Activated CD4-positive, alpha-beta T cell treated with anti-CD3 and anti-CD28 coated beads for 48 hours (primary cell): ENCODE results near the gene SETD1B.
A peak's percentile ranks its signal among the peaks of the same experiment; 100 is the strongest.
"Not testable (repeated sequence)": the region's sequence is repeated elsewhere in the genome, so short reads cannot be mapped to it uniquely, and the experiment has no call there.

Experiments
- DNase-seq: peaks from one replicate; pipeline ENCODE4 v3.0.0-alpha.2; 2020

Gene SETD1B

DNA sequence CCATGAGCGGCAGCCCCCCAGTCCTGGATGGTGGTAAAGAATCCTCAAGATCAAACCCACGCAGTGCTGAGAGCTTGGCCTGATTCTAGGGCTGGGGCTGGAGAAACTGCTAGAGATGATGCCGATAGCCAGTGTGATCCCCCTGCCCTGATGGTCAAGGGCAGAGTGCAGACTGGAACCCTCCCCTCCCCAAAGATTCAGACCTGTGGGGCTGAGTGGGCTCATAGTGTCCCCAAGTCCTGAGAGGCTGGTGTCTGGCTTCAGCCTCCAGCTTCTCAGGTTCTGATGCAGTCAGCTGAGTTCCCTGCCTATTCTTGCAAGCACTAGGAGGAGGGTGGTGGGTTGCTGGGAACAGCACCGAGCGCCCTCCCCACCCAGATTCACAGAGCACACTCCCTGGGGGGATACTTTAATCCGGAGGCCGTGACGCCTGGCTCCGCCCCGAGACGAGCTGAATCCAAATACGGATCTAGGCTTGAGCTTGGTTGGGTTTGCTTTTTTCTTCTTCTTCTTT, 22.3 kb upstream of the SETD1B start:
- peak; percentile 30 for DNase-seq

DNA sequence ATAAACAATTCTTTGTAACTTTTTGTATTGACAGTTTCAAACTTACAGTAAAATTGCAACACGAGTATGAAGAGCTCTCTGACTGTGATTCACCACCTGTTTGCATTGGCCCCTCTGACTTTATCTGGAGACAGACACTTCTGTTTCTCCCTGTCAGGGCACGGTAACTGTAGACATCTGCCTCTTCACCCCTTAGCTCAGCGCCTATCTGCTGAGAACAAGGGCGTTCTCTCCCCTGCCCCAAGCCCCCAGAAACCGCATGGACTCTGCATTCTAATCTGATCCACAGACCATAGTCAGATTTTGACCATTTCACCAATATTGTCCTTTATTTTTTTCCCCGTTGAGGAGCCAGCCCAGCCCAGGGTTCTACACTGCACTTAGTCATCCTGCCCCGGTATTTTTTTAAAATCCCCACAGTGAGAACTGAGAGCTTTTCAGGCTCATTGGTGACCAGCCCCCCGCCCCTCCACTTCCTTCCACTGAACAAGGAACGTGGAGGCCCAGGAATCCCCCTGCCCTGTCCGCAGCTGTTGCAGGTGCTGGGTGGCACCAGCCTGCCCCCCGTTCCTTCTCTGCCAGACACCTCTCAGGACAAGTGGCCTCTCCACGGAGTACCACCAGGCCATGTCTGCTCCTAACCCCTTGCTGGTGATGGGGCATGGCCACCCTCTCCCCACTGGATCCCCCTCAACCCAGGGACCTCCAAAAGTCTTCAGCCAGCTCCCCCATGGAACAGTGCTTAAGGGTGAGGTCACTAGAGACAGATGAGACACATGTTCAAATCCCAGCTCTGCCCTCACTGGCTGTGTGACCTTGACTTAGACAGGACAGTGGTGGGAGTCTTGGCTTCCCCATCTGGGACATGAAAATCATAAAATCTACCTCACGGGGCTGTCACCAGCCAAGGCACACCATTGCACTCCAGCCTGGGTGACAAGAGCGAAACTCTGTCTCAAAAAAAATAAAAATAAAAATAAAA, 21.5 kb upstream of the SETD1B start:
- DNase-seq: peak; percentile 75

DNA sequence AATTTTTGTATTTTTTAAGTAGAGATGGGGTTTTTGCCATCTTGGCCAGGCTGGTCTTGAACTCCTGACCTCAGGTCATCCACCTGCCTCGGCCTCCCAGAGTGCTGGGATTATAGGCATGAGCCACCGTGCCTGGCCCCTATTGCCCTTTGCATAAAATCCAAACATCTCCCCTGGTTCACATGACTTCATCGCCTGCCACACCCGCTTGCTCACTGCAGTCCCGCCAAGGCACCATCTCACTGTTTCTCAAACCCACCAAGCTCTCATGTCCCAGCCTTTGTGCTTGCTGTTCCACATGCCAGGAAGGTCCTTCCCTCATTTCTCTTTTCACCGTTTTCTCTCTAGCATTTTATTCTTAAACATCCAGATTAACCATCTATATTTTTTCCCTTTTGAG, 20.0 kb upstream of the SETD1B start:
- DNase-seq: no peak

DNA sequence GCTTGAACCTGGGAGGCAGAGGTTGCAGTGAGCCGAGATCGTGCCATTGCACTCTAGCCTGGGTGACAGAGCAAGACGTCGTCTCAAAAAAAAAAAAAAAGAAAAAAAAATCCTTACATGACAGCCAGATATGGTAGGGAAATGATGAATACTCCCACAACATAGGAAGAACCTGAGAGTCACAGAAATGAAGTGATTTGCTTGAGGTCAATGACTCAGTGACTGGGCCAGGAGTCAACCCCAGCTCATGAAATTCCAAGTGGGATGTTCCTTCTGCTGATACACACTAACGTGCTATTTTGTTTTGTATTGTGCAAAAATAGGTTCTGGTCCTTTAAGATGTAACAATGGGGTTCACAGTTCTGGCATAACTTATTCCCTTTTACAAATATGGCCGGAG, 19.3 kb upstream of the SETD1B start:
- no peak for DNase-seq

DNA sequence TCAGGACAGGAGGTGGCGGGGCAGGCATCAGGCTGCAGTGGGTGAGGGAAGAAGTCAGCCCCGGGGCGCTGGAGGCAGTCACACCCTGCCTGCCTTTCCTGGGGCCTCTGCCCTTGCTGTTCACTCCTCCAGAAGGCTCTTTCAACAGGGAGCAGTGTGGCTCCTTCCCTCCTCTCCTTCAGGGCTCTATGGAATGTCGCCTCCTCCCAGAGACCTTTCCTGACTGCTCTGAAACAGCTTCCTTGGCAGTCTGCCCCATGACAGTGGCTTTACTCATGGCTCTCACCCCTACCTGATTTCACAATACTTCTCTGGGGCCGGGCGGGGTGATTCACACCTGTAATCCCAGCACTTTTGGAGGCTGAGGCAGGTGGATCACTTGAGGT, 17.4 kb upstream of the SETD1B start:
- peak; percentile 72 for DNase-seq

DNA sequence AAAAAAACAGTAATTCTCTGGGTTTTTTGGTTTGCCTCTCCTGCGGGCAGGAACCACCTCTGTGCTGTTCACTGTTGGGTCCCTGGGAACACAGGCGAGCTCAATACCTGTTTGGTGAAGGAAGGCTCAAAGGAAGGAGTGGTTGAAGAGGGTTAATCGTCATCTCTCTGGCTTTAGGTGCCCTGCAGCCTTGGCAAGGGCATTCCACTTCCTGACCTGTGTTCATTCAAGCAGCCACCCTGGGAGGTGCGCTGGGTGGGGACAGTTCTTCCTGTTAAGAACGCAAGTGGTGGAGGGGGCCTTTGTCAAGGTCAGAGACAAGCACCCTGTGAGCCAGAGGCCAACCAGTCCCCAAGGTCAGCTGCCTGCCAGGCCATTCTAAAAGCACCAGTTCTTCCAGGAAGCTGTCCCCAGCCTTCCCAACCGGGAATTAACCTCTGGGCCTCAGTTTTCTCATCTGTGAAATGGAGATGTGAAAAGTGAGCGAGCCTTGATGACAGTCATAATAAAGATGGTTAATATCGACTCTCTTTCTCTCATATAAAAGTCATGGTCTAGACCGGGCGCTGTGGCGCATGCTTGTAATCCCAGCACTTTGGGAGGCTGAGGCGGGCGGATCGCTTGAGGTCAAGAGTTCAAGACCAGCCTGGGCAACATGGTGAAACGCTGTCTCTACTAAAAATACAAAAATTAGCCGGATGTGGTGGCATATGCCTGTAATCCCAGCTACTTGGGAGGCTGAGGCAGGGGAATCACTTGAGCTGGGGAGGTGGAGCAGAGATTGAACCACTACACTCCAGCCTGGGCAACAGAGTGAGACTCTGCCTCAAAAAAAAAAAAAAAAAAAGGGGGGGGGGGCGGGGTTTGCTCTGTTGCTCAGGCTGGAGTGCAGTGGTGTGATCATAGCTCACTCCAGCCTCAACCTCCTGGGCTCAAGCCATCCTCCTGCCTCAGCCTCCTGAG, 16.5 kb upstream of the SETD1B start:
- peak; percentile 46 for DNase-seq

DNA sequence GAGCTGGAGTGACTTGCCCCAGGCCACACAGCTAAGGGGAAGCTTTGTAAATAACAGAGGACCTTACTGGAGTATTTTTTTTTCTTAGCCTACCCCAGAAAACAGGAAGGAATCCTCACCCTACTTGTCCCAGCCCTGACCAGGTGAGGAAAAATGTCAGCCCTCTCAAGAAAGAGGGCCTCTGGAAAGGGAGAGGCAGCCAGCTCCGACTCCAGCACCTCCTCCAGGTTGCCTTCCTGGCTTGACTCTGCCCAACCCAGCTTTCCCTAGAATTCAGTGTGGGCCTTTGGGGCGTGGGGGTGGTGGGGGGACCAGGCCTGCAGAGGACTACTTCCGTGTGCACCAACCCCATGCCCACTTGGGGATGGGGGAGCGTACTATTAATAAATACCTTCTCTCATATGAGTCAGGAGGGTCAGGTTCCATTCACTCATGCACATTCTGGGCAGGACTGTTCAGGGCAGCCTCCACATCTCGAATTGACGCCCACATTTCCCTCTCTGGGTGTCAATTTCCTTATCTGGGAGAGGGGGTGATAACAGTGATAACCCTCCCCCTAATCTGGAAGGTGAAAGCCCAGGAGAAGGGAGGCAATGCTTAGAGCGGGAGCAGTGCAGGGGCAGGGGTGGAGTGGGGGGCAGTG, 15.5 kb upstream of the SETD1B start:
- no peak for DNase-seq

DNA sequence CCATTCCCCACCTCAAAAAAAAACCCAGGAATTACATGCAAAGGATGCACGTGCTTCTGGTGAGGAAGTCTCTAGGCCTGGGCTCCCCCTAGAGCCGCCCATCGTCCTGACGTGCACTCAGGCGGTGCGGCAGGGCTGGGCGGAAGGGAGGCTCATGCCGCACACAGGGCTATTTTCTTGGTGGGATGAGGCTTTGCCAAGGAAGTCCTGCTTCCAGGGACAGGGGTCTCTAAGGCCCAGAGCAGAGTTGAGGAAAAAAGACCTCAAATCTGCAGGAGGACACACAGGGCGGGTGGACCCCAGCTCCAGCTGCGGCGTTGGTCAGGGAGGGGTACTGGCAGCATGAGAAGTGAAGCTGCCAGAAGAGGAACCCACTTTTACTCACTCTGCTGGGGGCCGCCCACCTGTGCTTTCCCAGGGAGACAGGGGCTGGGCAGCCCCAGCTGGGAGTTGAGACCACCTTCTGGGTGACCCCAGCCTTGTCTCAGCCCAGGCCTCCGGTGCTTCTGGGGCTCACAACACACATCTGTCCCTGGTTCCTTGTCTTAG, 14.5 kb upstream of the SETD1B start:
- peak; percentile 56 for DNase-seq

DNA sequence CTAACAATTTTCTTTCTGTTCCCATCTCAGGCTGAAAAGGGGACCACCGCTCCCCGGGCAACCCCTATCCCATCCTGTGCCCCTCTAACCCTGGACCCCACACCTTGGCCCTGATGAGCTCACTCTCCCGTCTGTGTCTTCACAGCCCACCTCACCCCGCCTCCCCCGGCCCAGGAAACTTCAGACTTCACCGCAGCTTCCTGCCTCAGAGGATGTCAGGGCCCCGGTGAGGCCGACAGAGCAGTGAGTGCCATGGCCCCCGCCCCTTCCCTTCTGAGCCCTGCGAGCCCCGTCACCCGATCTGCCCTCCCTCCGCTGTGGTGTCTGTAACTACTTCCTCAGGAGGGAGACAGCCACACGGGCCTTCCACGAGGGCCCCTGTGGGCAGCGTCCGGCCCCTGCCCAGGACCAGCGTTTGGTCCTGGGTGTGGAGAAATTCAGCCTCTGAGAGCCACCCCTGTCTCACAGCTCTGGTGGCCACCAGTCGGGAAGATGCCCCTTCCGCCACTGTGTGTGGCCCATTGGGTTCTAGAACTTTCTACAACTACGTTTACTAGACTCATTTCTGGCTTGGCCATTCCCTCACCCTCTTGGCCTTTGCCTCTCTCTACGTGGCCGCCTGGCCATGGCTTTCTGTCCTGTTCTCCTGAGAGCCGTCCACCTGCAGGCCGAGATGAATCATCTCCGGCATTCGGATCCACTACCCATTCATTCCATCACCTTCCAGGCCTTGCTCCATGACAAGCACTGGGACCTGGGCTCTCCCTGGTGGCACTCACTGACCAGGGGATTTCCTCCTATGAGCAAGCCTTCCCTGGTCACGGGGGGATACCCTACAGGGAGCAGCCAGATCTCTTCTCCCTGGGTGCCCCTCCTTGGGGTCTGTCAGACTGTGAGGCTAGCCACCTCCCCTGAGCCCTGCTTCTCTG, 13.7 kb upstream of the SETD1B start:
- DNase-seq: peak; percentile 95

DNA sequence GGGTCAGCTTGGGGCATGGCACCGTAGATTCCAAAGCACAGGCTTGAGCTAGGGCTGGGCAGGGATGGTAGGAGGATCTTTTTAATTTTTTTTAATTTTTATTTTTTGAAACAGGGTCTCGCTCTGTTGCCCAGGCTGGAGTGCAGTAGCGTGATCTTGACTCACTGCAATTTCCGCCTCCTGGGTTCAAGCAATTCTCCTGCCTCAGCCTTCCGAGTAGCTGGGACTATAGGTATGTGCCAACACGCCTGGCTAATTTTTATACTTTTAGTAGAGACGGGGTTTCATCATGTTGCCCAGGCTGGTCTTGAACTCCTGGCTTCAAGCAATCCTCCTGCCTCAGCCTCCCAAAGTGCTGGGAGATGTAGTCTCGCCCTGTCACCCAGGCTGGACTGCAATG, 13.0 kb upstream of the SETD1B start:
- not testable (repeated sequence) for DNase-seq

DNA sequence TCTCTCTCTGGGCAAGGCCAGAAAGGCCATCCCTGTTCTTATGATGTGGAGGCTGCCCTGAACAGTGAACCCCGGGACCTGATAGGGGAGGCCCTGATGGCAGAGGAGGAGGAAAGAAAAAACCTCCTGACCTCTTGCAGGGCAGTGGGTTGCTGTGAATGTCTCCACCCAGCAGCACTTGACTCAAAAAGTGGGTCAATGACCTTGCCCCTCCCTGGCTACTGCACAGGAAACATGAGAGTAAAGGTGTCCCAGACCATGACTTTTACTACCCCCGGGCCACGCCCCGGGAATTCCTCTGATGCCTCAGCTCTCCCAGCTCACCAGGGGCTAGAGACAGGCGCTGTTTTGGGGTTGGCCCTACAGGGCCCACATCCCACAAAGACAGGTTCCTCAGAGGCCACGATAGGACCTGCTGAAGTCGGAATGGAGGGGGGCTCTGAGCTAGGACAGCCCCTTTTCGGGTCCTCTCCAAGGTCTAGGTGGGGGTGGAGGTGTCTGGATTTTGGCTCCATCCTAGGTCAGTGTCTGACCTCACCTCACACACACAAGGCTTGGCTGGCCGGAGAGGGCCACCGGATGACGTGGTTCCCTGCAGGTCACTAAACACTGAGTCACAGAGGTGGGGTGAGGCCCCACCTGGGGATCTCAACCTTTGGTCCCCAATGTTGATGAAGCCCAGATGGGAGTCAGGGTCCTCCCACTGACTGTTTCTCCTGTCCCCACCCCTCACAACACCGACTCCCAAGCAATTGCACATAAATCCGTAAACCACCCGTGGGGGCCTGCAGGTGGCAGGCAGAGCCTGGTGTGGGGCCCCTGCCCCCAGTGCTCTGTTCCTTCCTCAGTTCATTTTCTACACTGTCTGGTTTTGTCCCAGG, 11.9 kb upstream of the SETD1B start:
- DNase-seq: peak; percentile 40

DNA sequence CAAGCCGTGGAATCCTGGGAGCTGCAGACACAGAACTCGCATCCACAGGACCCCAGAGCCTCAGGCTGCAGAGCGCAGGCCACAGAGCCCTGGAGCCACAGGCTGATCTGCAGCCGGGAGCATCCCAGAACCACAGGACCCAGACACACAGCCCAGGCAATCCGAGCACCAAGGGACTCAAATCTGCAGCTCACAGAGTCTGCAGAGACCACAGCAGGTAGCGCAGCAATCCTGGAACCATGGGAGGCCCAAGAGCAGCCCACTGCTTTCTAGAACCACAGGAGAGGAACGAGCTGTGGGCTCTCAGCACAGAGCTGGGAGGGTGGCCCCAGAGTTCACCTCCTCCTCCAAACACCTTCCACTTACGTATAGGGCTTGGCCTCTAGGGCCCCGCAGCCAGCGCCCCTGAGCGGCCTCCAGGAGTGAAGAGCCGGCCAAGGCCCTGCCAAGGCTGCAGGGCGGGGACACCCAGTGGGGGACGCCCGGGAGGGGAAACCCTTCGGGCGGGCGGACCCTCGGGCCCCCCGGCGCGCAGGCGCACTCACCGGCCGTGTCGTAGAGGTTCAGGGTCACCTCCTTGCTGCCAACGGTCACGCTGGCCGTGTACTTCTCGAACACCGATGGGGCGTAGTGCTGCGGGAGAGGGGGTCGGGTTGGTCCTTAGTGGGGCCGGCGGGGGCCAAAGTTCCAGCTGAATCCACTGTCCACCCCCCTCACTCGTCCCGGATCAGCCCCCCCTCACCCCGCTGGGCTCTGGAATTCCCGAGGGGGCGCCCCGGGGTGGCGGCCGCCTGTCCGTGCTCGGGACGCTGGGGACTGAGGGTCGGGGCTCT, 11.0 kb upstream of the SETD1B start:
- peak; percentile 75 for DNase-seq

DNA sequence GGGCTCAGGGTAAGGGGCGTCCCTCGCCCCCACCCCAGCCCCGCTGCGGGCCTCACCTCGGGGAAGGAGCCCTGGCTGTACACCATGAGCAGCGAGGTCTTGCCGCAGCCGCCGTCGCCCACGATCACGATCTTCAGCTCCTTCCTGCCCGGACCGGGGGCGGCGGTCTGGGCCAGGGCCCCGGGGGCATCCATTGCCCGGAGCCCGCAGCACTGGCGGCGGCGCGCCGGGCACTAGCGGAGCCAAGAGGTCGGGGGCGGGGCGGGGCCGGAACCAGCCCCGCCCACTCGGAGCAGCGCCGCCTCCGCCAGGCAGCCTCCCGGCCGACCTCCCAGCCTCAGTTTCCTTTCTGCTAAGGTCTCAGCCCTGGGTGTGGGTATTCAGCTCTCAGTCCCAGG, 10.4 kb upstream of the SETD1B start, which contains the start of gene RHOF:
Gene RHOF, minus strand, starts transcription at position 249 of the 398 bp plus-strand sequence. Its CDS starts 55 bp downstream, at position 194.
- peak; percentile 82 for DNase-seq

DNA sequence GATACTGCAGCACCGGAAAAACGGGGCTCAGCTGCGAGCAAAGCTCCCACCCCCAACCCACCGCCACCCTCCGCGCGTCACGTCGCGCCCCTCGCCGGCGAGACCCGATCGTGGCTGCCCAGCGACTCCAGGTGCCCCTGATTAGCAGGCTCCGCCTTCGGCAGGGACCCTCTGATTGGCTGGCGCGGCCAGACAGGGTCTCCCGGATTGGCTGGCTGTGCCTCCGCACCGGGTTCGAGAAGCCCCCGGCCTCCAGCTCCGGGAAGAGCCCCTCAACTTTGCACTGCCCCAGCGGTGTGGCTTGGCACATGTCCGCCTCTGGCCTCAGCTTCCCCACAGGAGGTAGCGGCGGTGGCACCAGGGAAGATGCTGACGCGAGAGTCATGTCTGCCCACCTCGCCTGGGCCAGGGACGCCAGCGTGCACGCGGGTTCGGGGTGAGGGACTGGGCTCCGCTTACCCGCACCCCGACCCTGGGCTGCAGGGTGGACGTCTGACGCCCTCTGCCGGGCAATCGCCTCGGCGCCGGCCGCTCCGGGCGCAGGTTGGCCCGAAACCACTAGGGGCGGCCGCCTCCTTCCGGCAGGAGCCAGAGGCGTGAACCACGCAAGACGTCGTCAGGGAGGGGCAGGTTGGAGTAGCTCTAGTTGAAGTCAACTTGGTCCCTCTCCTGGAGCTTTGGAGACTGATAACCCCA, 9.8 kb upstream of the SETD1B start:
- DNase-seq: peak; percentile 97

DNA sequence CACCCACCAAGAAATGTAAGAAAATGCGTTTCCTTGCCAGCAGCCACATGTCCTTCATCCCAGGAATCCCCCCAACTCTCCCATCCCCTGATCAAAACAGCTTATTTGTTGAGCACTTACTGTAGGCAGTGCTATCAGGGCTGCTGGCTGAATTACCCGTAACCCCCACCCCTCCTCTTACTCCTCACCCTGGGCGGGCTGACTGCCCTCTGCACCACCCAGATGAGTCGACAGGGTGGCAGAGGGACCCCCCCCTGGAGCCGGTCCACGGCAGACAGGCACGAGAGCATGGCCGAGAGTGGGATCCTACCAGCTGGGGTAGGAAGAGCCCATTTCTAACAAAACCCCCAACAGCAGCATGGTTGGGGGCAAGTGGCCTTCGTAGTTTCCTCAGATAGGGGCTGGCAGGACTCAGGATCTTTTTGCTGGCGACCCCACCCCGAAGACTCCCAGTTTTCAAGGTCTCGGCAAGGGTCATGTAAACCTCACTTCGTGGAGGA, 9.2 kb upstream of the SETD1B start:
- peak; percentile 54 for DNase-seq

DNA sequence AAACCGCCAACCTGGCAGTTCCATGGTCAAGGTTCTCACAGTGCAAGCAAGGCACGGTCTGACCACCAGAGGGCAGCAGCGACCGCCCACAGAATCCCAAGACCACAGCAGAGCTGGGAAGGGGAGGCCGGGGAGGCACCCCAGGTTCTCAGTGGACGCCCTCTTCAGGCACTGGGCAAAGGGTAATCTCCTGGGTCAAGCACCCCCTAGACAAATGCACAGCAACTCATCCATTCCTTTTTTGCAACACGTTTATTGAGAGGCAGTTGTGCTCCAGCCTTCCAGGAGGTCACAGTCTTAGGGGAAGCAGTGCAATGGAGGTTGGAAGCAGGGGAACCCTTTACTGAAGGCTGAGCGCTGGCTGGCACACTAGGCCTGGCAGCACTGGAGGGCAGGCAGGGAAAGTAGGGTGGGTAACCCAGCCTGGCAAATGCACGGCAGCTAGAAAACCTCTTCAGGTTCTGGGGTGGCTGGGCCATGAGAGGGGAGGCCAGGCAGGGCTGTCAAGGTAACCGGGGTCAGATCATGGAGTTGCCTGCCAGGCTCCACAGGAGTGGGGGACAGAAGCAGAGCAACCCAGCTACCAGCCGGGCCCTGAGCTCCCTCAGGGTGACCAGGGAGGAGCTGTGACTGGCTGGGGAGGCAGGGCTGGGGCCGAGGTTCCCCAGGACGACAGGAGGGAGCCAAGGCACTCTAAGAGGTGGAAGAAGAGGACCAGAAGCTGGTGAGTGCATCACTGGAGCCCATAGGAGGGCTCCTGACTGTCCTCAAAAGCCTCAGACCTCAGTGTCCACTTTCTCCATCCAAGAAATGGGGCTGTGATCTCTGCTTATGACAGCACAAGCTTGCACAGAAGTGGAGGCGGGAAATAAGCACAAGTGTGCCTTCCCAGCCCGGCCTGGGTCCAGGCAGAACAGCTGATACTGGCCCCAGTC, 8.5 kb upstream of the SETD1B start:
- DNase-seq: peak; percentile 89
